Measurements from ENCODE around the gene CD300LG.

GRCh38 chr17:43877451-43878155 lies 30.6 kb downstream of the CD300LG start:
- TF ChIP-seq, protein P1, sequence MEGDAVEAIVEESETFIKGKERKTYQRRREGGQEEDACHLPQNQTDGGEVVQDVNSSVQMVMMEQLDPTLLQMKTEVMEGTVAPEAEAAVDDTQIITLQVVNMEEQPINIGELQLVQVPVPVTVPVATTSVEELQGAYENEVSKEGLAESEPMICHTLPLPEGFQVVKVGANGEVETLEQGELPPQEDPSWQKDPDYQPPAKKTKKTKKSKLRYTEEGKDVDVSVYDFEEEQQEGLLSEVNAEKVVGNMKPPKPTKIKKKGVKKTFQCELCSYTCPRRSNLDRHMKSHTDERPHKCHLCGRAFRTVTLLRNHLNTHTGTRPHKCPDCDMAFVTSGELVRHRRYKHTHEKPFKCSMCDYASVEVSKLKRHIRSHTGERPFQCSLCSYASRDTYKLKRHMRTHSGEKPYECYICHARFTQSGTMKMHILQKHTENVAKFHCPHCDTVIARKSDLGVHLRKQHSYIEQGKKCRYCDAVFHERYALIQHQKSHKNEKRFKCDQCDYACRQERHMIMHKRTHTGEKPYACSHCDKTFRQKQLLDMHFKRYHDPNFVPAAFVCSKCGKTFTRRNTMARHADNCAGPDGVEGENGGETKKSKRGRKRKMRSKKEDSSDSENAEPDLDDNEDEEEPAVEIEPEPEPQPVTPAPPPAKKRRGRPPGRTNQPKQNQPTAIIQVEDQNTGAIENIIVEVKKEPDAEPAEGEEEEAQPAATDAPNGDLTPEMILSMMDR (IDR thresholded peaks at IDR 0.05; ENCODE audit: insufficient read depth, low read depth, low read length), result no peak
- no peak for TF ChIP-seq EZH2 (IDR thresholded peaks at IDR 0.05; ENCODE audit: insufficient read depth, low read length)
